HG03521 (cell line): Measurements from ENCODE around the gene TTYH1.
"Not testable (repeated sequence)": the region's sequence is repeated elsewhere in the genome, so short reads cannot be mapped to it uniquely, and the experiment has no call there.

Experiments
- ATAC-seq: cut with Tn5 transposase; IDR thresholded peaks from one replicate; pipeline ENCODE4 v1.9.1; 2021; ENCODE audit warnings: mild to moderate bottlenecking, moderate library complexity; ENCODE audit not compliant: unreplicated experiment

The TTYH1 gene

DNA sequence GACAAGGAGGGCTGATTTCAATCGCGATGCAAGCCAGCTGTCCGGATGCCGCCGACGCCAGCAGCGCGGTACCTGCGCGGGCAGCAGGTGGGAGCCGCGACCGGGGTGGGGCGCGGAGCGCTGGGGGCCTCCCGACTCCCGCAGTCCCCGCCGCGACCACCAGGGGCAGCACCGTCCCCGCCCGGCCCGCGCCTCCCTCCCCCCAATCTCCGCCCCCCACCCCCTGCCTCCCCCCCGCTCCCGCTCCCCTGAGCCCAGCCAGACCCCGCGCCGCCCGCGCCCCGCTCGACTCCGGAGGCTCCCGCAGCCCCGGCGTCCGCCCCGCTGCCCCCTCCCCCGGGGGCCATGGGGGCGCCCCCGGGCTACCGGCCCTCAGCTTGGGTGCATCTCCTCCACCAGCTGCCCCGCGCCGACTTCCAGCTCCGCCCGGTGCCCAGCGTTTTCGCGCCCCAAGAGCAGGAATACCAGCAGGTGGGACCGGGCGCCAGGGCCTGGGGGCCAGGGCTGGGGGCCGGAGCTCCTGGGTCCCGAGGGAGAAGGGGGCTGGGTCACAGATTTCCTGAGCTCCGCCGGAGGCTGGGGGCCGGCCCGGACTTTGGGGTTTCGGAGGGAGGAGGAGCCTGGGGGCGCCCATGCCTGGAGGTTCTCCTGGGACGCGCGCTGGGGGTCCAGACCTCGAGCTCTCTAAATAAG, at the start of gene TTYH1:
TSS of gene TTYH1 (plus strand) at position 257 of the 693 bp plus-strand sequence. CDS start at position 346, 89 bp downstream.
- ATAC-seq, result no peak

DNA sequence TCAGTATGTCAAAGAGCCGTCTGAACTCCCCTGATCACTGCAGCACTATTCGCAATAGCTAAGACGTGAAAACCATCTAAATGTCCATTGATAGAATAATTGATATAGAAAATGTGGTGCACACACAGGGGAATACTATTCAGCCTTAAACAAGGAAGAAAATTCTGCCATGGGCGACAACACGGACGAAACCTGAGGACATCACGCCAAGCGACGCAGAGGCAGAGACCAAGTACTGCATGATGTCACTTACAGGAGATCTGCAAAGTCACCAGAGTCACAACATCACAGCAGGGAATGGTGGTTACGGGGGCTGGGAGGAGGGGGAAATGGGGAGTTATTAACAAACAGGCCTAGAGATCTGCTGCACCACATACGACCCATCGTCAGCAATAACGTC, 49.5 kb upstream of the TTYH1 start:
- not testable (repeated sequence) for ATAC-seq

DNA sequence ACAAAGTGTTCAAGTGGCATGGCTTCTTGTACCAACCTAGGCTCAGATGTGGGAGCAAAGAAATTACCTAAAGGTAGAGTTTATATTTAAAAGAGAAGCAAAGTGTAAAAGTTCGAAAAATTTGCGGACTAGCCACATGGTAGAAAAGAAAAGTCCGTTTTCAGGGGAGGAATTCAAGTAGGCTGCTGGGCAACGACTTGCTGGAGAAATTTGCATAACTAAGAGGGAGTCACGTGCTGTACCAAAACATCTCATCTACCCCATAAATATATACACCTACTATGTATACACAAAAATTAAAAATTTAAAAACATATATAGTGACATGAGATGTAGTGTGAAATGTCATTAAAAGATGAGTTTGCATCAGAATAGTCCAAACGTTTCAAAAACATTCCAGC, 48.5 kb upstream of the TTYH1 start:
- ATAC-seq, result no peak

DNA sequence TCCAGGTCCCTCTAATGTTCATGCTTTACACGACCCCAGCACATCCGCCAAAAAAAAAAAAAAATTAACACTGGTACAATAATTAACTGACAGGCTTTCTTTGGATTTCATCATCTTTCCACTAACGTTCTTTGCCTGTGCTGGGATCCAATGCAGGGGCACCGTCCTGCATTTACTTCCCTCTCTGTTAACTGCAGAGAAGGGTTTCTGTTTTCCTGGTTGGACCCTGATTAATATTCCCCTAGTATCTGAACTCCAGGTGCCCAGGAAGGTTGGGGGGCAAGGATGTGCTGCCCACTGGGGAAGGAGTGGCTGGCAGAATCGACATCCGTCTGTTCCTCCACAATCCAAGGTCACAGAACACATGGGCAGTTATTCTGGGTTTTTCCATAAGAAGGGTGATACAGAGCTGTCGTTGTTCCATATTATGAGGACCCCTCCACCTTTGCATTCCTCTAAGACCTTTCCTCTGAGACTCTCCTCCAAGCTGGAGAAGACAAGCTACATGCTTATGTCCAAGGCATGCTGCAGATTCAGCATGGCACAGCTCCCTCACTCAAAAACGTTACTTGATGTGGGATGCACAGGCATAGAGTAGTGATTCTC, 46.1 kb upstream of the TTYH1 start:
- no peak for ATAC-seq

DNA sequence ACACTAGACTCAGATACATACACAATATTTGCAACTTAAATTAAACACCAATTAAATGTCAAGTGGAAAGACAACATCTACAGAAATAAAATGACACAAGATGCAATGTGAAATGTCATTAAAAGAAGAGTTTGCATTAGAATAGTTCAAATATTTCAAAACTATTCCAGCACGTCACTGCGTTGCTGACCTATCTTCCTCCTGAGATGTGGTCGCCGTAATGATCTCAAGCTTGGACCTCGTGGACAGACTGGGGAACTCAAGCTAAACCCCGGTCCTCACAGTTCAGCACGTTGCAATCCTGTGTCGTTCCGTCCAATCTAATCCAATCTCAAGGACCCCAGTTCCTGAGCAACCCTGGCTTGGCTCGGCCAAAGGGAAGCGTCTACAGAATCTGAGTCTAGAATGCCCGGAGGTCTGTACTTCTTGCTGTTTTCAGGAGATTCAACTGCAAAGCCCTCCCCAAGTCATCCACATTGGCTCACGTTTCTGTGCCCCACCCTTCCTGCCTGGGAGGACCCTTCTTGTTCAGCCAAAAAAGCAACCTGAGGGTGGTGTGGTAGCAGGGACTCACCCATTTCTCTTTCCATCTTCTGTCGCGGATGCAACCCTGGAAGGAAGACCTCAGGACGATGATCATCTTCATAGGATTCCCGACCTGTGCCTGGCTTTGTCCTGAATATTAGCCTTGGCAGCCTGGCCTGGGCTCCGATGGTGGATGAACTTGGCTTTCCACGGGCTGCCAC, 45.4 kb upstream of the TTYH1 start:
- ATAC-seq, result not testable (repeated sequence)

DNA sequence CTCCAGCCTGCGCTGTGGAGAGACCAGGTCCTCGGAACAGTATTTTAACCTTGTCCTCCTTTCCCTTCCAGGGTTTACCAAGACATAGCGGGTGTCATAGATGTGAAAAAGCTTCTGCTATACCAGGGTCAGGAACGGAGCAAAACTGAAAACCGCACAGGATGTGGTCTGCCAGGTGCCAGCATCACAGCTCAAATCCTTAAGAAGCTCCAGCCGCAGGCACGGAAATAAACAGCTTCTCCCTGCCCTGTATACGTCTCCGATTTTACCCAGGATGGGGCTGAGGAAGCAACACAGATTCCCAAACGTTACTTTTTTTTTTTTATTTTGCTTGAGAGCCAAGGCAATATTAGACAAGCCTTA, 44.8 kb upstream of the TTYH1 start:
- not testable (repeated sequence) for ATAC-seq

DNA sequence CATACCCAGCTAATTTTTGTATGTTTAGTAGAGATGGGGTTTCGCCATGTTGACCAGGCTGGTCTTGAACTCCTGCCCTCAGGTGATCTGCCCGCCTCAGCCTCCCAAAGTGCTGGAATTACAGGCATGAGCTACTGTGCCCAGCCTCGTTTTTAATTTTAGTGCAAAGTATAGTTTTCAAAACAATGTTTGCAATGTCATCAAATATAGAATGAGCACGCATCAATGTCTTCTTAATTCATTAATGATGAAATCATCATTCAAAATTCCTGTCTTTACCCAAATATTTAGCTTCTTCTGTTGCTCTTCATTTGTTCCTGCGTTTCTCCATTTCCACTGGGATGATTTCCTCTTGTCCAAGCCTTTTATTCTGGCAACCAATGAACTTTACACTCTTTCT, 43.8 kb upstream of the TTYH1 start:
- not testable (repeated sequence) for ATAC-seq

DNA sequence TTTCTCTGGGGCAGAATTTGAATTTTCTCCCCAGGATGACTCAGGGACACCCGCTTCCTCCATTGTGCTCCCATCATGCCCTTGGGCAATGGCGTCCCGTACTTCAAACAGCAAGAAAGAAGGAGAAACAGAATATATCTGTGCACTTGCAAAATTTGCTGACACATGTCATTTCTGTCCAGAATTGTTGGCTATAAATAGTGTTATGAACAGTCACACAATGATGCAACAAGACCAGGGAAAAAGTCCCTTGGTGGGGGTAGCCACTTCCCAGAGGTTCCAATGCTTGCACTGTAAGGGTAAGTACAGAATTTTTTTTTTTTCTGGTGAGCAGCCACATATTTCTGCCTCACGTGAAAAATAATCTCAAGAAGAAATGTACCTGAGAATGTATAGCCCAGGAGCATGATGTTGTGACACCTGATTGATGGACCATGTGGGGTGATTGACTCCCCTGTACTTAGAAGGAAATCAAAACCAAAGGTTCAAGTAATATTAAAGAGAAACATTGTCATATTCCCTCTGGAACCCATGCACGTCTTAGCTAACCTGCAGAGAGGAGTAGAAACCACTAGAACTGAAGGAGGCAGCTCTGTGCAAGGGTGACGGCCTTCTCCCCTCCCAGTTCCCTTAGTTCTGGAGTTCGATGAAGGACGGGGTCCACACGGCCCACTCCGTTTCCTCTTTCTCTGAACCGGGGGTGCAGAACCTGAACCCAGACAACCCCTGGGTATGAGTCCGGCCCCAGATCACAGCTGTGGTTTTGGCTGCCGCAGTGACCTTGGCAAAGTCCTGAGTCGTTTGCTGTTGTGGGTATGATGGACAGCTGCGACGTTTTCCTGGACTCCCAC, 41.3 kb upstream of the TTYH1 start:
- ATAC-seq, result no peak

DNA sequence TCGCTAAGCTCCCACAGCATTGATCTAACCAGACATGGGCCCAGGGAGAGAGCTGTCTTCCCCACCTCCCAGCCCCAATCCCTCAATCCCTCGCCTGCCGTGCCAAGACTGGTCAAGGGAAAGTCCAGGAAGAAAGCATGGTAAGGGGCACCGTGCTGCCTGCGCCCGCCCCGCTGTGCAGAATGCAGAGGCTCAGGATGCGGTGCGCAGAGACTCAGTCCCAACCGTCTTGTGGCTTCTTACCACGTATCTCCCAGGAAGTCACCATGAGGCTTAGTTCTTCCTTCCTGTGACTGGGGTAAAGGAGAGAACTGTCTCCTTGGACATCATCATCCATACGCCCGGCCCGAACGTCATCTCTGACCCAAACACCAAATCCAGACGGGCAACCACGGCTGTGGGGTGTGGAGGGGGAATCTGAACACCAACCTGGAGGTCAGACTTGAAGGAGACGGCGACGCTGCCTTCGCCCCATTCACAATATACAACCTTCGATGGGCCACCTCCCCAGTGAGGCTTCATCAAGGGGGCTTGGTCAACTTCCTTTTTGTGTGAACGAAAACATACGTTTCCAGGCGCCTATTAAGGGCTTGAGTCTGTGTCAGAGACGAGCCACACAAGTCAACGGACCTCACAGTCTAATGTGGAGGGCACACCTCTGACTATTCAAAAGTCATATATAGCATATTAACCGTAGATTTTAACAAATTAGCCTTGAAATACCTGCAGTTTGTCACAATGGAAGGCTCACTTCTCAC, 39.9 kb upstream of the TTYH1 start:
- not testable (repeated sequence) for ATAC-seq

DNA sequence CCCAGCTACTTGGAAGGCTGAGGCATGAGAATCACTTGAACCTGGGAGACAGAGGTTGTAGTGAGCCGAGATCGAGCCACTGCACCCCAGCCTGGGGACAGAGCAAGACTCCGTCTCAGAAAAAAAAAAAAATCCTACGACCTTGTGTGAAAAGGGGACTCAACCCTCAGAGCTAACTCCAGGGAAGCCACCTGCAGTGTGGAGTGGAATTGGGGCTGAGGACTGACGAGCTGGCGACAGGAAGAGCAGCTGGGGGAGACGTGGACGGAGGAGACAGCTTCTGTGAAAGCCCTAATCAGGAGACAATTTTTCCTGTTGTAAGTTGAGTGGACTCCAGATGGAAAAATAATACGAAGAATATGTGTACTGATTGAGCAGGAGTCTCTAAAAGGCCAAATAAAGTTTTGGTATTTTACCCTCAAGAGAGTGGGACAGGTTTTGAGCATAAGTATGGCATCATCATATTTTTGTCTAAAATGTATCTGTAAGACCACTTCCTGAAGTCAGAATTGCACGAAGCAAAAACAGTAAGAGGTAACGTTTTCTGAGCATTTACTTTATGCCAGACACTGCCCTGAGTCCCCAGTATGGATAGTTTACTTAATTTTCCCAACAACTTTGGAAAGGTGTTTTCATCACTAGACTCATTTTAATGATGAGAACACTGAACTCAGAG, 38.5 kb upstream of the TTYH1 start:
- no peak for ATAC-seq

DNA sequence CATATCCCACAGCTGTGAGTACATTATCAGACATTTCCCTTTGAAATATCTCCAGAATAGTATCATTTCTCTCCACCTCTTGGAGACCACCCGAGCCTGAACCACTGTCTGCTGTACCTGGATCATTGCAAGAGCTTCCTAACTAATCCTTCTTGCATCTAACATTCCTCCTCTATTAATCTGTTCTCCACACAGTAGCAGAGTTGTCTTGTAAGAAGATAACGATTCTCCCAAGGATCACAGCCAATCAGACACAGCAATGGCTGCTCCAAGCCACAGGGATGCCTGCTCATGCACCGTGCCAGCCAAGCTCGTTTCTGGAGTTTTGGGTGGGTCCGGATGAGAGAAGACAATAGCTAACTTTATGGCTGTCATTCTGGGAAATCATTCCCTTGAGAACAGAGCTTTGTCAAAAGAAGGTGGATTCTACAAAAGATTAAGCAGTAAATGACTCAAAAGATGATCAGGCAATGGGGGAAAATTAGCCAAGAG, 36.0 kb upstream of the TTYH1 start:
- no peak for ATAC-seq

DNA sequence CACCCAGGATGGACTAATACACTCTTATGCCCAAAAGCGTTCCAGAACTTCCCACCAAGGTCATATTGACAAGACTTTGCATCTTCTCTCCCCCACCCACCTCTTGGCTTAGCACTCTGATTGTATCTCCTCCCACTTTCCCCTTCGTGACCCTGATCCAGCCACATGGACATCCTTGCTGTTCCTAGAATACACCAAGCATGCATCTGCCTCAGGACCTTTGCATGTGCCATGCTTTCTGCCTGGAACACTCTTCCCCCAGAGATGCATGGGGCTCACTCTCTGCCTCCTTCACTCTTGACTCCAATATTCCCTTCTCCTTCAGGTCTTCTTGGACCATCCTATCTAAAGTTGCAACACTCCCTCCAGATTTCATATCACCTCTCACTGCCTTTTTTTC, 34.4 kb upstream of the TTYH1 start:
- ATAC-seq, result no peak

DNA sequence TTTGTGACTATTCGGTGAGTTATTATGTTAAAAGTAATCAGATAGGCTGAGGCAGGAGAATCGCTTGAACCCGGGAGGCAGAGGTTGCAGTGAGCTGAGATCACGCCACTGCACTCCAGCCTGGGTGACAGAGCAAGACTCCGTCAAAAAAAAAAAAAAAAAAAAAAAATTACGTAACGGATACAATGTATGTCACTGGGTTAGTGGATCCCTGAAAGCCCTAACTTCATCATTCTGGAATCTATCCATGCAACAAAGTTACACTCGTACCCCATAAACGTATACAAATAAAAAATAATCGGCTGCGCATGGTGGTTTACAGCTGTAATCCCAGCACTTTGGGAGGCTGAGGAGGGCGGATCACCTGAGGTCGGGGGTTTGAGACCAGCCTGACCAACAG, 33.2 kb upstream of the TTYH1 start:
- not testable (repeated sequence) for ATAC-seq

DNA sequence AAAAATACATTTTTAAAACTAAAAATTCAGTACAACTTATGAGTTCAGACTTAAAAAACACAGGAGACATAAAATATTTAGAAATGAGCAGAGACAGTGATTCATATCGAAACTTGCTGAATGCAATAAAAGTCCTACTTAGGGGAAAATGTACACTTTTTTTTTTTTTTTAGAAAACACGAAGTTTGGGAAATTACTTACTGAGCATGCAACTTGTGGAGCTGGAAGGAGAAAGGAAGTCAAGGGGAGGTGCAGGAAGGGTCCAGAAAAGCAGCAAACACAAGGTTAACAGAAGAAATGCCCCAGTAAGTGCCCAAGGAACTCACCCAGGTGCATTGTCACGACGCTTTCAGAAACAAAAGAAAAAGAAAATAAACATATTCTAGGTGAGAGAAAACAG, 31.9 kb upstream of the TTYH1 start:
- ATAC-seq, result no peak

DNA sequence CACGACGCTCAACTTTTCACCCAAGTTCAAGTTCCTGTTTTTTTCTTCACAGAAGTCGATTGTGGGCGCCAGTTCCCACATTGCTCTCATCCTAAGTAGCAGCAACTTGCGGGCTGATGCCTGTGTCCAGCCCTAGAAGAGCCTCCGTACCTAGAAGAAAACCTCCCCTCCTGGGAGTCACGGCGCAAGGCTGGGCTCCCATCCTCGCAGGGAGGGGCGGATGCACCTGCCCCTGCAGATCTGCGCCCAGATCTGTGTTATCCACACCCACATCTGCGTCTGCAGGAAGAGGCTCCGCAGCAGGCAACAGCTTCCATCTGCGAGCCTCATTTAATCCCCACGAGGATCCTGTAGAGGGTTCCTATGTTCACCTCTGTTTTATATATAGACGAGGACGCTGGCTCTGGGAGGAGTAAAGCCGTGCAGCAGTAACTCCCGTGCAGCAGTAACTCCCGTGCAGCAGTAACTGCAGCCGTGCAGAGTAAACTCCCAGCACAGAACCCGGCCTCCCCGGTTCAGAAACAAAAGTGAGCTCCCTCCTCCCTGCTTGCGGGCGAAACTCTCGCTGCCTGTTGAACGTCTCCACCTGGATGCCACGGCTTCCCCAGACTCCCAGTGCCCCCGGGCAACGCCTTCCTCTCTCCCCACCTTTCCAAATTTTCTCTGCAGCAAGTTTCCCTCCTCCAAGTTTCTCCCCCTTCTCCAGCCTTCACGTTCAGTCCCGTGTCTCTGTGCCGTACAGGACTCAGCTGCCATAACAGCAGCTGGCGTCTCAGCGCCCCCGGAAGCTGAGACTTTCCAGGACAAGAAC, 27.1 kb upstream of the TTYH1 start:
- no peak for ATAC-seq

DNA sequence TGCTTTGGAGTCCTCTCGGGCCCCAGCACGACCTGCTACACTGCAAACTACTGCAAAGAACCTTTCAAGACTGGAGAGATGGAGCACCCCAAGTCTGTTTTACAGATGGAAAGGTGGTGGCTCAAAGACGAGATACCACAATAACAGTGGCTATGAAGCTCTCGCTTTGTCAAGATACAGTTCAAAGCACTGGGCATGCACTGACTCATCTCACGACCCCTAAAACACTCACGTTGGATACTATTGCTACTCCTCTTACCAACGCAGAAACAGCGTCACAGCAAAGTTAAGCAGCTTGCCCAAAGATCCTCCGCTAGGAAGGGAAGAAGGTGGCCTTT, 26.5 kb upstream of the TTYH1 start:
- ATAC-seq, result no peak

DNA sequence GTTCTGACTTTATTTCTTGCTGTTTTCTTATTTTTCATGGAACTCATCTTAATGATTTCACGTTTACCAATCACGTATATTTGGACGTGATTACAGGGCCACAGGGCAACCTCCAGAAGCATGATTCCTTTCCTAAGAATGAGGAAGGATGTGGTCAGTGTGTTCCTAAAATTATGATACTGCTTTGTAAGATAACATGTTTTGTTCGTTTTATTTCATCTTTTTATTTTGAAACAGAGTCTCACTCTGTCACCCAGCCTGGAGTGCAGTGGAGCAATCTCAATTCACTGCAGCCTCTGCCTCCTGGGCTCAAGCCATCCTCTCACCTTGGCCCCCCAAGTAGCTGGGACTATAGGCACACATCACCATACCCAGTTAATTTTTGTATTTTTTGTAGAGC, 25.7 kb upstream of the TTYH1 start:
- ATAC-seq, result no peak

DNA sequence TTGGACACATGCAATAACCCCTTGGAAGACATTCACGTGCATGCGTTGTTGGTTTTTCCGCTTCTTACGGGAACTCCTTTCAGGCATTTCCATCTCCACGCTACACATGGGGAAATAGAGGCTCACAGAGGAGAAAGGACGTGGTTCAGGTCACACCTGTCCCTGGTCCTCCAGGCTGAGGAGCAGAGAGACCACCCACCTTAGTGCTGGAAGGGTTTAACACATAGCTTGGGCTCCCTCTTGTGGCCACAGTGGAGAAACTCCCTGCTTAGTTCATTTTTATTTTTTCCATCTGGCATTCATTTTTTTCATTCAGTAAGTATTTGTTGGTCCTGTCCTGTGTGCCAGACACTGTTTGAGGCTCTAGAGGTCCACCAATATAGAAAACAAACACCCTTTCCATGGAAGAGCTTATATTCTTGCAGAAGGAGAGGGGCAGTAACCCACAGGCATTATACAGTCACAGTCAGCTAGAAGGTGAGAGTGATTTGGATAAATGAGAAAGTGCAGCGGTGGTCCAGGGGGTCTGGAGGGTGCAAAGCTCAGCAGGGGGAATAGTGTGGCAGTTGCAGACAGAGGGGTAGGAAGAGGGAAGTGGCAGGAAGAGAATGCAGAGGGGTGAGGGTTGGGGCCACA, 24.2 kb upstream of the TTYH1 start:
- no peak for ATAC-seq
